Measurements from ENCODE around the gene PREPL.
A peak's percentile ranks its signal among the peaks of the same experiment; 100 is the strongest.
"Not testable (repeated sequence)": the region's sequence is repeated elsewhere in the genome, so short reads cannot be mapped to it uniquely, and the experiment has no call there.

PREPL gene

GRCh38 chr2:44347526-44347925 lies 13.8 kb downstream of the PREPL start:
- no peak for DNase-seq

- DNase-seq, result peak; percentile 38
These were observed 18.4 kb downstream of the PREPL start for GRCh38 chr2:44342854-44343253.

GRCh38 chr2:44335806-44336538 lies 25.3 kb downstream of the PREPL start:
- no peak for DNase-seq

- DNase-seq, result no peak
These were observed 27.3 kb downstream of the PREPL start for GRCh38 chr2:44333994-44334393.

- DNase-seq, result no peak
These were observed 30.5 kb downstream of the PREPL start for GRCh38 chr2:44330801-44331200.

- DNase-seq, result no peak
These were observed 32.0 kb downstream of the PREPL start for GRCh38 chr2:44329343-44329742.

GRCh38 chr2:44328750-44329149 lies 32.5 kb downstream of the PREPL start:
- no peak for DNase-seq

- DNase-seq, result no peak
These were observed 34.6 kb downstream of the PREPL start for GRCh38 chr2:44326548-44327264.

GRCh38 chr2:44325897-44326296 lies 35.4 kb downstream of the PREPL start:
- DNase-seq, result no peak

GRCh38 chr2:44324971-44325426 lies 36.3 kb downstream of the PREPL start:
- DNase-seq, result no peak

- DNase-seq, result no peak
These were observed 39.9 kb downstream of the PREPL start for GRCh38 chr2:44321360-44321759.

- DNase-seq, result no peak
These were observed 40.5 kb downstream of the PREPL start for GRCh38 chr2:44320832-44321231.

- no peak for DNase-seq
These were observed 45.3 kb downstream of the PREPL start for GRCh38 chr2:44315945-44316344.

GRCh38 chr2:44314362-44314761 lies 46.9 kb downstream of the PREPL start:
- no peak for DNase-seq

- no peak for DNase-seq
These were observed 51.0 kb downstream of the PREPL start for GRCh38 chr2:44310287-44310686.

- no peak for DNase-seq
These were observed 55.4 kb downstream of the PREPL start for GRCh38 chr2:44305882-44306281.

GRCh38 chr2:44304258-44304657 lies 57.0 kb downstream of the PREPL start:
- no peak for DNase-seq

GRCh38 chr2:44303766-44304165 lies 57.5 kb downstream of the PREPL start:
- not testable (repeated sequence) for DNase-seq

GRCh38 chr2:44301111-44301510 lies 60.2 kb downstream of the PREPL start:
- DNase-seq, result no peak

- DNase-seq, result no peak
These were observed 61.7 kb downstream of the PREPL start for GRCh38 chr2:44299635-44300034.

- DNase-seq, result no peak
These were observed 63.9 kb downstream of the PREPL start for GRCh38 chr2:44297431-44297830.

- DNase-seq, result no peak
These were observed 64.6 kb downstream of the PREPL start for GRCh38 chr2:44296653-44297052.

GRCh38 chr2:44295633-44296359 lies 65.5 kb downstream of the PREPL start:
- peak; percentile 19 for DNase-seq

- no peak for DNase-seq
These were observed 66.2 kb downstream of the PREPL start for GRCh38 chr2:44295113-44295512.

All from CD4-positive, alpha-beta T cell treated with Interleukin-10 for 1 hour (primary cell).